HepG2 (cell line): ENCODE measurements around the gene SP140L. TPM values are rescaled to one million over a fixed set of nuclear protein-coding genes. Genes with fewer than 3 reads are reported as not detected.
A peak's percentile ranks its signal among the peaks of the same experiment; 100 is the strongest.

Experiments
- ATF2 ChIP-seq: sonication (generic); formaldehyde crosslinking; IDR thresholded peaks from 2 replicates; pipeline ENCODE4 v1.4.0; 2020; ENCODE audit warnings: missing genetic modification reagents
- ATF7 ChIP-seq, 2 experiments: fragments of 450-650 bp in 1 of 2; sonication (generic) in 1 of 2; formaldehyde crosslinking in 1 of 2; IDR thresholded peaks; 2 replicates each; pipeline versions ENCODE4 v1.4.0 to v1.6.1; 2016 to 2020; ENCODE audit warnings: antibody characterized with exemption in 1 of 2, mild to moderate bottlenecking in 1 of 2, missing genetic modification reagents in 1 of 2
- BRCA1 ChIP-seq: sonication (generic); formaldehyde crosslinking; IDR thresholded peaks from 2 replicates; pipeline ENCODE4 v1.4.0; 2020; ENCODE audit warnings: missing genetic modification reagents
- ERF ChIP-seq: IDR thresholded peaks from 2 replicates; pipeline ENCODE4 v1.6.1; 2018; ENCODE audit warnings: missing biosample characterization, missing genetic modification reagents
- GATAD1 ChIP-seq: IDR thresholded peaks from 2 replicates; pipeline ENCODE4 v1.6.1; 2016; ENCODE audit warnings: missing genetic modification reagents, missing compliant biosample characterization
- HNF1B ChIP-seq: sonication (generic); formaldehyde crosslinking; IDR thresholded peaks from 2 replicates; pipeline ENCODE4 v1.5.1; 2020; ENCODE audit warnings: mild to moderate bottlenecking, moderate library complexity, missing genetic modification reagents
- HNRNPLL ChIP-seq: fragments of 200-400 bp; formaldehyde crosslinking; IDR thresholded peaks from 2 replicates; pipeline ENCODE4 v1.6.1; 2017; ENCODE audit warnings: mild to moderate bottlenecking, low read depth, low read length; ENCODE audit not compliant: poor library complexity, severe bottlenecking
- KMT2B ChIP-seq: IDR thresholded peaks from 2 replicates; pipeline ENCODE4 v1.6.1; 2016; ENCODE audit warnings: missing genetic modification reagents, missing compliant biosample characterization
- MAFF ChIP-seq: IDR thresholded peaks from 2 replicates; pipeline ENCODE4 v1.6.1; 2011; ENCODE audit warnings: low read depth, low read length, improper control_type of control experiment
- MIER2 ChIP-seq: IDR thresholded peaks from 2 replicates; pipeline ENCODE4 v1.6.1; 2016; ENCODE audit warnings: missing biosample characterization, missing genetic modification reagents
- MTA1 ChIP-seq: sonication (generic); formaldehyde crosslinking; IDR thresholded peaks from 2 replicates; pipeline ENCODE4 v1.4.0; 2020; ENCODE audit warnings: missing genetic modification reagents, mild to moderate bottlenecking, borderline replicate concordance
- MYNN ChIP-seq: sonication (generic); formaldehyde crosslinking; IDR thresholded peaks from 2 replicates; pipeline ENCODE4 v1.4.0; 2020; ENCODE audit warnings: mild to moderate bottlenecking, low read depth, missing genetic modification reagents
- NCOA2 ChIP-seq: sonication (generic); formaldehyde crosslinking; IDR thresholded peaks from 2 replicates; pipeline ENCODE4 v1.8.0; 2022; ENCODE audit warnings: inconsistent platforms
- PLRG1 ChIP-seq: fragments of 450-650 bp; conservative IDR thresholded peaks from 2 replicates; pipeline ENCODE4 v1.6.1; 2016
- RXRB ChIP-seq: IDR thresholded peaks from 2 replicates; pipeline ENCODE4 v1.6.1; 2016; ENCODE audit warnings: borderline replicate concordance, missing genetic modification reagents, missing compliant biosample characterization
- SKIL ChIP-seq: sonication (generic); formaldehyde crosslinking; IDR thresholded peaks from 2 replicates; pipeline ENCODE4 v1.8.0; 2022; ENCODE audit warnings: missing genetic modification reagents, mild to moderate bottlenecking, moderate library complexity, borderline replicate concordance
- SOX5 ChIP-seq: IDR thresholded peaks from 2 replicates; pipeline ENCODE4 v1.6.1; 2016; ENCODE audit warnings: borderline replicate concordance
- ZBTB8A ChIP-seq: sonication (generic); formaldehyde crosslinking; IDR thresholded peaks from 2 replicates; pipeline ENCODE4 v1.4.0; 2020; ENCODE audit warnings: mild to moderate bottlenecking, low read depth, missing genetic modification reagents, borderline replicate concordance
- ZFP36L1 ChIP-seq: sonication (generic); formaldehyde crosslinking; IDR thresholded peaks from 2 replicates; pipeline ENCODE4 v1.8.0; 2022; ENCODE audit warnings: mild to moderate bottlenecking, missing genetic modification reagents, moderate library complexity
- ZMAT3 ChIP-seq: sonication (generic); formaldehyde crosslinking; conservative IDR thresholded peaks from 2 replicates; pipeline ENCODE4 v1.7.0; 2021; ENCODE audit warnings: missing genetic modification reagents
- ZNF33A ChIP-seq: sonication (generic); formaldehyde crosslinking; IDR thresholded peaks from 2 replicates; pipeline ENCODE4 v1.5.1; 2020; ENCODE audit warnings: missing genetic modification reagents, mild to moderate bottlenecking, moderate library complexity, borderline replicate concordance
- ZNF678 ChIP-seq: sonication (generic); formaldehyde crosslinking; IDR thresholded peaks from 2 replicates; pipeline ENCODE4 v1.4.0; 2020; ENCODE audit warnings: mild to moderate bottlenecking, missing genetic modification reagents
- ZNF792 ChIP-seq: IDR thresholded peaks from 2 replicates; pipeline ENCODE4 v1.6.1; 2016
- ZSCAN21 ChIP-seq: sonication (generic); formaldehyde crosslinking; IDR thresholded peaks from 2 replicates; pipeline ENCODE4 v1.8.0; 2022; ENCODE audit warnings: mild to moderate bottlenecking, missing genetic modification reagents, moderate library complexity, borderline replicate concordance
- ZSCAN29 ChIP-seq: sonication (generic); formaldehyde crosslinking; conservative IDR thresholded peaks from 2 replicates; pipeline ENCODE4 v1.4.0; 2020; ENCODE audit warnings: mild to moderate bottlenecking, missing genetic modification reagents
- polyA plus RNA-seq, 8 experiments: library from polyadenylated mRNA; depleted of rRNA in 3 of 8; stranded (reverse) in 7 of 8; unstranded in 1 of 8; fragments of >200 nt; fragmentation: Illumina TruSeq in 4 of 8; extraction: Trizol in 4 of 8; gene quantifications; 2 replicates each; pipeline versions ENCODE4 v1.2.1 to v1.2.3, GENCODE V29; 2011 to 2016; ENCODE audit warnings: low read depth in 4 of 8, missing spikeins in 1 of 8, mixed read lengths in 1 of 8; ENCODE audit not compliant: insufficient read depth in 1 of 8
- total RNA-seq, 5 experiments: library from RNA; depleted of rRNA; stranded (reverse); fragments of >200 nt; fragmentation: Illumina TruSeq; extraction: Trizol; gene quantifications; 2 replicates each; pipeline ENCODE4 v1.2.3, GENCODE V29; 2016; ENCODE audit warnings: low read depth in 1 of 5
- TF ChIP-seq, protein P1 (sequence below): sonication (generic); formaldehyde crosslinking; IDR thresholded peaks from 2 replicates; pipeline ENCODE4 v1.8.1; 2023; ENCODE audit warnings: mild to moderate bottlenecking, missing genetic modification reagents, borderline replicate concordance

SP140L gene
- total and polyA plus RNA-seq, 2 of the 13 experiments (the other 11 are each of a cell fraction or from before 2014, with no cell fraction given) = 10.9 to 17.5 TPM

GRCh38 chr2:230356084-230356483, 29.1 kb downstream of the SP140L start (continued):
- TF ChIP-seq ZNF678 (CRISPR knock-in tag) = no peak
- no peak for TF ChIP-seq ZMAT3 (CRISPR knock-in tag)
- TF ChIP-seq, protein P1, sequence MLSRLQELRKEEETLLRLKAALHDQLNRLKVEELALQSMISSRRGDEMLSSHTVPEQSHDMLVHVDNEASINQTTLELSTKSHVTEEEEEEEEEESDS (CRISPR knock-in tag) = no peak
- TF ChIP-seq NCOA2 (CRISPR knock-in tag) = peak; percentile 54; the same call in 1 of the 2 replicates
- no peak for TF ChIP-seq BRCA1 (CRISPR knock-in tag)
- TF ChIP-seq MAFF = no peak
- TF ChIP-seq ZSCAN21 (CRISPR knock-in tag) = no peak
- peak; percentile 82; the same call in 1 of the 2 replicates for TF ChIP-seq SOX5
- TF ChIP-seq ZNF33A (CRISPR knock-in tag) = no peak
- TF ChIP-seq MTA1 = no peak
- no peak for TF ChIP-seq ZBTB8A (CRISPR knock-in tag)
- TF ChIP-seq ZNF792 = peak; percentile 42; the same call in 1 of the 2 replicates
- TF ChIP-seq HNRNPLL = no peak
- TF ChIP-seq PLRG1 = no peak
- TF ChIP-seq ATF2 (CRISPR knock-in tag) = no peak; the same call in 1 of the 2 replicates
- TF ChIP-seq ATF7 (IDR thresholded peaks at IDR 0.05) = no peak
- no peak for TF ChIP-seq ATF7 (CRISPR knock-in tag; IDR thresholded peaks at IDR 0.05)
- TF ChIP-seq GATAD1 (CRISPR knock-in tag) = no peak
- TF ChIP-seq ZFP36L1 (CRISPR knock-in tag) = no peak
- TF ChIP-seq MYNN (CRISPR knock-in tag) = no peak
- peak; percentile 63 for TF ChIP-seq RXRB (CRISPR knock-in tag)
- no peak for TF ChIP-seq ZSCAN29 (CRISPR knock-in tag)
- peak; percentile 37; the same call in 1 of the 2 replicates for TF ChIP-seq MIER2 (CRISPR knock-in tag)
- TF ChIP-seq SKIL = no peak
- no peak for TF ChIP-seq ERF (CRISPR knock-in tag)
- TF ChIP-seq HNF1B (CRISPR knock-in tag) = no peak
- TF ChIP-seq KMT2B = no peak
